Smooth muscle cell (in vitro differentiated cells): Measurements from ENCODE around the gene CGNL1. TPM values are rescaled to one million over a fixed set of nuclear protein-coding genes. Genes with fewer than 3 reads are reported as not detected.

Source experiments
- DNase-seq: peaks from one replicate; lab custom pipeline; 2025; ENCODE audit not compliant: unreplicated experiment; lab: John Stamatoyannopoulos, UW
- H2AFZ ChIP-seq: fragments of 200-600 bp; sonication (generic); 2 replicates; pipeline ENCODE4 v1.6.0; 2016; ENCODE audit warnings: antibody characterized with exemption, low read depth, mild to moderate bottlenecking
- H3F3A ChIP-seq: fragments of 200-600 bp; sonication (generic); 2 replicates; pipeline ENCODE4 v1.6.0; 2017; ENCODE audit warnings: antibody characterized with exemption, low read depth
- H3K27ac ChIP-seq: fragments of 200-600 bp; sonication (generic); 2 replicates; pipeline ENCODE4 v1.5.1; 2016; ENCODE audit warnings: low read depth, mild to moderate bottlenecking
- H3K27me3 ChIP-seq: fragments of 200-600 bp; sonication (generic); 2 replicates; pipeline ENCODE4 v1.6.1; 2016; ENCODE audit warnings: low read depth, mild to moderate bottlenecking
- H3K36me3 ChIP-seq: fragments of 200-600 bp; sonication (generic); 2 replicates; pipeline ENCODE4 v1.5.1; 2016; ENCODE audit warnings: low read depth
- H3K4me1 ChIP-seq: fragments of 200-600 bp; sonication (generic); 2 replicates; pipeline ENCODE4 v1.5.1; 2016; ENCODE audit warnings: low read depth
- H3K4me2 ChIP-seq: fragments of 200-600 bp; sonication (generic); 2 replicates; pipeline ENCODE4 v1.6.0; 2016; ENCODE audit warnings: mild to moderate bottlenecking
- H3K4me3 ChIP-seq: fragments of 200-600 bp; sonication (generic); 2 replicates; pipeline ENCODE4 v1.5.1; 2016; ENCODE audit warnings: mild to moderate bottlenecking
- H3K79me2 ChIP-seq: fragments of 200-600 bp; sonication (generic); 2 replicates; pipeline ENCODE4 v1.6.0; 2016; ENCODE audit warnings: low read depth, mild to moderate bottlenecking
- H3K9ac ChIP-seq: fragments of 200-600 bp; sonication (generic); 2 replicates; pipeline ENCODE4 v1.6.0; 2016; ENCODE audit warnings: low read depth
- H3K9me3 ChIP-seq: fragments of 200-600 bp; sonication (generic); replicated peaks from 2 replicates; pipeline ENCODE4 v1.5.1; 2016; ENCODE audit warnings: low read depth
- H4K20me1 ChIP-seq: fragments of 200-600 bp; sonication (generic); 2 replicates; pipeline ENCODE4 v1.6.0; 2016; ENCODE audit warnings: low read depth
- CTCF ChIP-seq: fragments of 200-600 bp; sonication (generic); IDR thresholded peaks from 2 replicates; pipeline ENCODE4 v1.5.1; 2017; ENCODE audit warnings: borderline replicate concordance, mild to moderate bottlenecking, antibody characterized with exemption; ENCODE audit not compliant: insufficient read depth, poor library complexity, severe bottlenecking
- WGBS: methylation state at CpG from one replicate; pipeline ENCODE4 v1.1.7; 2016; ENCODE audit warnings: low lambda C conversion rate; 5-methylcytosine and 5-hydroxymethylcytosine counted together
- polyA plus RNA-seq: library from polyadenylated mRNA; unstranded; fragments of >200 nt; fragmentation: Nextera tagmentation; extraction: Ambion mirVana; gene quantifications from 2 replicates; pipeline ENCODE4 v1.2.1, GENCODE V29; 2016
- total RNA-seq: library from RNA; depleted of rRNA; stranded (reverse); fragments of >200 nt; gene quantifications from 2 replicates; pipeline ENCODE4 v1.2.3, GENCODE V29; 2014

Gene CGNL1
- total and polyA plus RNA-seq, 2 experiments from 2014 or later = 4.2 to 9.5 TPM

DNA sequence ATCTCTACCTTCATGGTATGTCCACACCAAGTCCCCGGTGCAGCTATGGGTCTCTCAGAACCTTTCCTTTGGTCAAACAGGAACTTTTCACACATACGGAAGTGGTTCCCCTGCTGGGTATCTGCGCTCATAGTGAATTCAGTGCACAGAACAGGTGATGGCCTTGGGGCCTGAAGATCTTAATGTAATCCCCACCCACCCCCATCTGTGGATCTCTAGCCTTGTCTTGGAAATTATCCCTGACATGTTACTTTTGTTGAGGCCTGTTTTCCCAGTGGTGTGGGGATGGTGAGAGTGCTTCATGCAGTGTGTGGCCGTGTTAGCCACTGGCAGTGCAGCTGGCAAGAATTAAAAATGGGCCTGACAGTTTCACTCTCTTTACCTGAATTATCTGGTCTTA is 143.5 kb downstream of the CGNL1 start:
- H3F3A ChIP-seq = no peaks in the 10 kb centered on the region
- H3K79me2 ChIP-seq = no peaks in the 10 kb centered on the region
- WGBS = 96% methylated on average over 4 of the region's 4 CpGs
- H2AFZ ChIP-seq = no peak overlapping the region
- H3K27ac ChIP-seq = no peak overlapping the region
- H3K4me1 ChIP-seq = no peaks in the 10 kb centered on the region
- no peak overlapping the region for H3K4me3 ChIP-seq
- H3K9ac ChIP-seq = no peak overlapping the region
- H3K36me3 ChIP-seq = no peaks in the 10 kb centered on the region
- H4K20me1 ChIP-seq = no peaks in the 10 kb centered on the region
- H3K4me2 ChIP-seq = no peak overlapping the region
- H3K27me3 ChIP-seq = no peaks in the 10 kb centered on the region
- no peak for DNase-seq
- TF ChIP-seq CTCF = no peak
- H3K9me3 ChIP-seq = no peaks in the 10 kb centered on the region

DNA sequence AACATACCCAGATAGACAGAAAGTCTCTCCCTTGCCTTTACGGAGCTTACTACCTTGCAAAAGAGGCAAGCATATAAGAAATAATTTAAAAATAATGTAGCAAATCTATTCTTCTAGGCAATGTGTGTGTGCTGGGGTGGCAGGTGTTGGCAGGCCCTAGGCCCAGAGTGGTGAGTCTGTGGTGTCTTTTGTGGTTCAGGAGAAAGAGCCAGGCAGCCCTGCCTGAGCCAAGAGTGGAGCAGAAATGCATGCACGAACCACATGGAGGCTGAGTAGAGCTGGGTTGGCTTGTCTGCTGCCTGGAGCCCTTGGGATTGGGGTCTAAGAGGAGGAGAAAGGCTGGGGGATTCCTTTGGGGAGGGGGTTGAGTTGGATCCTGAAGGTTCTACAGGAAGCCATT is 145.2 kb downstream of the CGNL1 start:
- no peaks in the 10 kb centered on the region for H3K9me3 ChIP-seq
- H3K27ac ChIP-seq = no peak overlapping the region
- TF ChIP-seq CTCF = no peak
- no peaks in the 10 kb centered on the region for H3K27me3 ChIP-seq
- H3K4me2 ChIP-seq = no peak overlapping the region
- H3K9ac ChIP-seq = no peak overlapping the region
- DNase-seq = no peak
- no peaks in the 10 kb centered on the region for H3K4me1 ChIP-seq
- no peaks in the 10 kb centered on the region for H3K36me3 ChIP-seq
- no peaks in the 10 kb centered on the region for H3F3A ChIP-seq
- H3K79me2 ChIP-seq = no peaks in the 10 kb centered on the region
- H4K20me1 ChIP-seq = no peaks in the 10 kb centered on the region
- no peak overlapping the region for H2AFZ ChIP-seq
- no peak overlapping the region for H3K4me3 ChIP-seq
- 93% methylated on average over 2 of the region's 2 CpGs for WGBS

DNA sequence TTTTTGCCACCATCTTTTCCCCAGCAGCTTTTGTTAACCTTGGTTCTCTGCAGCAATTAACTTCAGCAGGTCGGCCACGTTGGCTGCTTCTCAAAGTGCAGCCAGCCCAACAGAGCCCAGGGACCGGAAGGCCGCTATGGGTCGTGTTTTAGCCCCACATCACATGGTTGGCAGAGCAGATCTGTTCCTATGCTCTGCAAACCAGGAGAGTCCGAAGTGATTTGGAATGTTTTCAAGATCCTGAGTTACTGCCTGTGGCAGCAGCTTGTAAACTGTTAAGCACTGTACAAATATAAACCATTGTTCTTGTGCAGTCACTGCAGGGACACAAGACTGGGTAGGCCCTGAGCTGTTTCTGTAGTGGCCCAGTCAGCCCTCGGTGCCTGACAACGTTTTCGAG is 145.8 kb downstream of the CGNL1 start:
- Histone ChIP-seq H3K9me3 (no peaks in the 10 kb centered on the region), H3K79me2 (no peaks in the 10 kb centered on the region), H3K27ac (no peak overlapping the region), H3F3A (no peaks in the 10 kb centered on the region), H3K36me3 (no peaks in the 10 kb centered on the region), H4K20me1 (no peaks in the 10 kb centered on the region), H3K9ac (no peak overlapping the region), H2AFZ (no peak overlapping the region), H3K4me1 (no peaks in the 10 kb centered on the region), H3K27me3 (no peaks in the 10 kb centered on the region), H3K4me2 (no peak overlapping the region), H3K4me3 (no peak overlapping the region)
- TF ChIP-seq CTCF = no peak
- DNase-seq = no peak
- WGBS = 90% methylated on average over 9 of the region's 9 CpGs

DNA sequence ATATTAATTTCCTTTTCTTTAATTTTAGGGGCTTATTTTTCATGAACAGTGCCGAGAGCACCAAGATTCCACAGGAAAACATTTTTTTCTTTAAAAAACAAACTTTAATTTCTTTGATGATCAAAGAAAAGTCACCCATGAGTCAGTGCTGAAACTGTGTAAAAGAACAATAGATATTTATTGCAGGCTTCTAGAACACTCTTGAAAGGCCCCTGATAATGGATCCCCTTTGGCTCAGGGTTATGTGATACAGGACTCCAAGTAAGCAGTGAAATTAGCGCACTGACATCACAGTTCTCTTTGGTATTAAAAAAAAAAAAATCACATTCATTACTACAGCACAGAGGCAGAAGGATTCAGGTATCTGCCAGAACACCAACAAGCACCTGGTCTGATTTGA is 149.3 kb downstream of the CGNL1 start:
- Histone ChIP-seq H2AFZ (no peak overlapping the region), H3K4me2 (no peak overlapping the region), H3K4me1 (peaks cover 6% of the 10 kb centered on the region), H4K20me1 (no peaks in the 10 kb centered on the region), H3K4me3 (no peak overlapping the region), H3K36me3 (no peaks in the 10 kb centered on the region), H3F3A (no peaks in the 10 kb centered on the region), H3K9me3 (no peaks in the 10 kb centered on the region), H3K79me2 (no peaks in the 10 kb centered on the region), H3K27ac (no peak overlapping the region), H3K27me3 (no peaks in the 10 kb centered on the region), H3K9ac (no peak overlapping the region)
- no peak for DNase-seq
- no peak for TF ChIP-seq CTCF
- 92% methylated on average over 2 of the region's 2 CpGs for WGBS
